Chondrocyte (in vitro differentiated cells): Measurements from ENCODE around the gene FOXA3. TPM values are rescaled to one million over a fixed set of nuclear protein-coding genes. Genes with fewer than 3 reads are reported as not detected.

Experiments
- DNase-seq: peaks from one replicate; pipeline ENCODE4 v3.0.0; 2021; ENCODE audit warnings: mixed read lengths, low spot score
- H3K27ac Mint-ChIP-seq: one replicate; pipeline ENCODE4 v1.8.0; 2021; ENCODE audit warnings: mild to moderate bottlenecking, moderate library complexity, mixed read lengths; ENCODE audit not compliant: unreplicated experiment
- H3K27me3 Mint-ChIP-seq: 2 replicates; pipeline ENCODE4 v1.8.0; 2021; ENCODE audit warnings: low read depth, mixed read lengths
- H3K36me3 Mint-ChIP-seq: 2 replicates; pipeline ENCODE4 v1.8.0; 2021; ENCODE audit warnings: low read depth, mixed read lengths
- H3K4me1 Mint-ChIP-seq: 2 replicates; pipeline ENCODE4 v1.8.0; 2021; ENCODE audit warnings: low read depth, mild to moderate bottlenecking, mixed read lengths
- H3K4me3 Mint-ChIP-seq: one replicate; pipeline ENCODE4 v1.8.0; 2021; ENCODE audit warnings: mild to moderate bottlenecking, moderate library complexity, mixed read lengths; ENCODE audit not compliant: unreplicated experiment
- H3K9me3 Mint-ChIP-seq: 2 replicates; pipeline ENCODE4 v1.8.0; 2021; ENCODE audit warnings: low read depth, mixed read lengths
- CTCF ChIP-seq: fragments of 200-600 bp; sonication (generic); IDR thresholded peaks from 2 replicates; pipeline ENCODE4 v1.5.0; 2021; ENCODE audit warnings: antibody characterized with exemption, mild to moderate bottlenecking, moderate library complexity
- total RNA-seq: library from RNA; stranded (reverse); gene quantifications from 3 replicates; pipeline ENCODE4 v1.2.1, GENCODE V29; 2021

Gene FOXA3
- total RNA-seq, 1 donor from 2014 or later = not detected

DNA sequence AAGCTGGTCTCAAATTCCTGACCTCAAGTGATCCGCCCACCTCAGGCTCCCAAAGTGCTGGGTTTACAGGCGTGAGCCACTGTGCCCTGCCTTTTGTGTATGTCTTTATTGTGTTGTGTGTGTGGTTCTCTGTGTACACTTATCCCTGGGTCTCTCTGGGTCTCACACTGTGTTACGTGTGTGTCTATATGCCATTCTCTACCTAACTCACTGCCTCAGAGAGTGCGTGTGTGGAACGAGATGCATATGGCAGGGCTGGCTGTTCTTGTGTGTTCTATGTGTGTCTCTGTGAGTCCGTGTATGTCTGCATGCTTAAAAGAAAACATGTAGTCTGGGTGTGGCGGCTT lies 10.5 kb downstream of the FOXA3 start:
- Mint-ChIP-seq H3K27ac (no peak overlapping the region), H3K27me3 (no peaks in the 10 kb centered on the region), H3K9me3 (no peaks in the 10 kb centered on the region), H3K36me3 (no peaks in the 10 kb centered on the region), H3K4me3 (no peak overlapping the region), H3K4me1 (peaks cover 12% of the 10 kb centered on the region)
- TF ChIP-seq CTCF = no peak
- DNase-seq = no peak

DNA sequence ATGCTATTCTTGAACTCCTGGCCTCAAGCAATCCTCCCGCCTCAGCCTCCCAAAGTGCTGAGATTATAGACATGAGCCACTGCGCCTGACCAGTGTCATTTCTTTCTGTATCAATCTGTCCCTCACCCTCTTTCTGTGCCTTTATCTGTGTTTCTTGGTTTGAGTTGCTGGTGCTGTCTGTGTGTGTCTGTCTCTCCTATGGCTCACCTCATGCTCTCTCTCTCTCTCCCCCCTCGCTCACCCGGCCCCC lies 12.0 kb downstream of the FOXA3 start:
- H3K4me1 Mint-ChIP-seq = peaks cover 12% of the 10 kb centered on the region

DNA sequence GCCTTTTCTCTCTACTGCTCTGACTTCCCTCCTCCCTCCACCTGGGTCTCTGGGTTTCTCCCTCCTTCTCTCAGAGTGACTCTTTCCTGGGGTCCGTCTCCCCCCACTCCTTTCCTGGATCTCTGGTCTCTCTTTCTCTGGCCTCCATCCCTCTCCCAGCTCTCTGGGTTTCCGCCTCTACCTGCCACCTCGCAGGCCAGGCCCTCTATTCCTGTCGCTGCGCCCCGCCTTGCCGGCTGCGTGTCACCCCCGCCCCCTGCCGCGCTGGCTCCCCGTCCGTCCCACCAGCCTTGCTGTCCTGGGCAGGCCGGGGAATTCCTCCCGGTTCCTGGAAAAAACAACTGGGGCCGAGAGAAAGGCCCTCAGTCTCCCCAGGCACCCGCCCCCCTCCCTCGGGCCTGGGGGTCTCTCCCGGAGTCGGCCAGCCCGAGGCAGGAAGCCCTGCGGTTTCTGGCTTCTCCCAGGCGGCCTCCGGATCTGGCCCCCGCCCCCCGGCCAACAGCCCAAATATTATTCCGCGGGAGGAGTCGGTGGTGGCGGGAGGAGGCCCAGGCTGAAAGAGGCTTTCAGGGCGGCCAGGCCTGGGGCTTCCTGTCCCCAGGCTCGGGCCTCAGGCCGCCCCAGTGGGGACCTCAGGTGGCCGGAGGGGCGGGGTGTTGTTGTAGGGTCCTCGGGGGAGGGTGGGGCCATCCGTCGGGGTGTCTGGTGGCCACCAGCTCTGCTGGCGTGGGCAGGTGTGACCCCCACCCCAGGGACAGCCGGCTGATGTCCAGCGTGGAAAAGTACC lies 12.5 kb downstream of the FOXA3 start:
- Mint-ChIP-seq H3K4me1 (peaks cover 12% of the 10 kb centered on the region), H3K27ac (peak overlapping the region; percentile 91), H3K9me3 (no peaks in the 10 kb centered on the region), H3K4me3 (no peak overlapping the region), H3K36me3 (no peaks in the 10 kb centered on the region), H3K27me3 (no peaks in the 10 kb centered on the region)
- no peak for DNase-seq
- no peak for TF ChIP-seq CTCF

More for the DNA sequence above, 12.0 kb downstream of the FOXA3 start:
- TF ChIP-seq CTCF = no peak
- Mint-ChIP-seq H3K4me3 (no peak overlapping the region), H3K27ac (peak overlapping the region; percentile 91), H3K27me3 (no peaks in the 10 kb centered on the region), H3K9me3 (no peaks in the 10 kb centered on the region), H3K36me3 (no peaks in the 10 kb centered on the region)
- DNase-seq = no peak

- no peaks in the 10 kb centered on the region for H3K9me3 Mint-ChIP-seq
- peaks cover under 1% of the 10 kb centered on the region for H3K36me3 Mint-ChIP-seq
- H3K27me3 Mint-ChIP-seq = no peaks in the 10 kb centered on the region
- no peak for TF ChIP-seq CTCF
- H3K4me1 Mint-ChIP-seq = peaks cover 16% of the 10 kb centered on the region
- no peak overlapping the region for H3K27ac Mint-ChIP-seq
- no peak overlapping the region for H3K4me3 Mint-ChIP-seq
- DNase-seq = no peak
Observed at GRCh38 chr19:45878043-45878794, 14.1 kb downstream of the FOXA3 start.

DNA sequence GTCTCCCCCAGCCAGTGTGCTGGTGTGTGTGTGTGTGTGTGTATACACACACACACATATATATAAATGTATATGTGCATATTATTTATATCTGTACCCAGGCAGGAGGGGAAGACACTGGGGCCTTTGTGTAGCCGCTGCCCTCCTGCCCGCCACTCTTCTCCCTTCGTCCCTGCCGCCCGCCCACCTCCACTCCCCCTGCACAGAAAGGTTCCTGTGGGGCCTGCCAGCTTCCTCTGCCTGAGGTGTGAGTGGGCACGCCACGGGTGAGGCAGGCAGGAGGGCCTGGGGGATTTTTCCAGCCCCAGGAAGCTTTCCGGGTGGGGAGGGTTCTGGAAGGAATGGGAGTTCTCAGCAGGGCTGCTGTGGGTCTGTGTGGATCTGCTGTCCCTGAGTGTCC lies 14.9 kb downstream of the FOXA3 start:
- no peak overlapping the region for H3K27ac Mint-ChIP-seq
- H3K27me3 Mint-ChIP-seq = no peaks in the 10 kb centered on the region
- no peak for DNase-seq
- peaks cover 3% of the 10 kb centered on the region for H3K36me3 Mint-ChIP-seq
- no peak for TF ChIP-seq CTCF
- no peak overlapping the region for H3K4me3 Mint-ChIP-seq
- H3K4me1 Mint-ChIP-seq = peaks cover 24% of the 10 kb centered on the region
- H3K9me3 Mint-ChIP-seq = no peaks in the 10 kb centered on the region
